ENCODE data around the gene MIOX.
"Not testable (repeated sequence)": the region's sequence is repeated elsewhere in the genome, so short reads cannot be mapped to it uniquely, and the experiment has no call there.

The MIOX gene

DNA sequence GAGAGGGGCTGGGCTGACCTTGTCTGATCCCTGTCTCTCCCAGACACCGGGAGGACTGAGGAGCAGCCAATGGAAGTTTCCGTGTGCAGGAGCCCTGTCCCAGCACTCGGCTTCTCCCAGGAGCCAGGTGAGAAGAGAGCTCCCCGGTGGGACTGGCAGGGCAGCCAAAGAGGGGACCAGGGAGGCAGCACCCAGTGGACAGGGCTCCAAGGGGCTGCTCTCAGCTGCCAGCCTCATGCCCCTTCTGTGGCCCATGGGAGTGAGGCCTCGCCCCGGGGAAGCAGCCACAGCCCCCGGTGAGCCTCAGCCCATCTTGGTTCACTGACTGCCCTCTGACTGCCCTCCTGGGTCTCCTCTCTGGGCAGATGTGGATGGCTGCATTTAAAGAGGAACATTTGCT lies 31.9 kb downstream of the MIOX start:
- no peak for DNase-seq

DNA sequence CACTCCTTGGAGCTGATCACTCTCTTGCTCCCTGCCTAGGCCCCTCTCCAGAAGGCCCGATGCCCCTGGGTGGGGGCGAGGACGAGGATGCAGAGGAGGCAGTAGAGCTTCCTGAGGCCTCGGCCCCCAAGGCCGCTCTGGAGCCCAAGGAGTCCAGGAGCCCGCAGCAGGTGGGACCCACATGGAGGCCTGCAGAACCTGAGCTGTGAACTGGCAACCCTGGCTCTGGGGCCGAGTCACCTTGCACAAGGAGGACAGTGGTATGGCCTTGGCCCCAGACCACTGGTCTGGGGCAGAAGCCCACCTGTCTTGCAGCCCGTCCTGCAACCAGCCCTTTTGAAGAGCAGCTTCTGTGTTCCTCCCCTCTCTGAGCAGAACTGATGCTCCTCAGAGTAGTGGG lies 32.5 kb downstream of the MIOX start:
- no peak for DNase-seq

DNA sequence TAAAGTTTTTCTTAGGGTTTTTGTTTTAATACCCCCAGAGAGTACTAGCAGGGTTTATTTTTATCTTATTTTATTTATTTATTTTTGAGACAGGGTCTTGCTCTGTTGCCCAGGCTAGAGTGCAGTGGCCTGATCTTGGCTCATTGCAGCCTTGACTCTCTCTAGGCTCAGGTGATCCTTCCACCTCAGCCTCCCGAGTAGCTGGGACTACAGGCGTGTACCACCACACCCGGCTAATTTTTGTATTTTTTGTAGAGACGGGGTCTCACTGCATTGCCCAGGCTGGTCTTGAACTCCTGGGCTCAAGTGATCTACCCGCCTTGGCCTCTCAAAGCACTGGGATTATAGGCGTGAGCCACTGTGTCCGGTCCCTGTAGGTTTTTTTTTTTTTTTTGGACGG lies 33.5 kb downstream of the MIOX start:
- DNase-seq = not testable (repeated sequence)

DNA sequence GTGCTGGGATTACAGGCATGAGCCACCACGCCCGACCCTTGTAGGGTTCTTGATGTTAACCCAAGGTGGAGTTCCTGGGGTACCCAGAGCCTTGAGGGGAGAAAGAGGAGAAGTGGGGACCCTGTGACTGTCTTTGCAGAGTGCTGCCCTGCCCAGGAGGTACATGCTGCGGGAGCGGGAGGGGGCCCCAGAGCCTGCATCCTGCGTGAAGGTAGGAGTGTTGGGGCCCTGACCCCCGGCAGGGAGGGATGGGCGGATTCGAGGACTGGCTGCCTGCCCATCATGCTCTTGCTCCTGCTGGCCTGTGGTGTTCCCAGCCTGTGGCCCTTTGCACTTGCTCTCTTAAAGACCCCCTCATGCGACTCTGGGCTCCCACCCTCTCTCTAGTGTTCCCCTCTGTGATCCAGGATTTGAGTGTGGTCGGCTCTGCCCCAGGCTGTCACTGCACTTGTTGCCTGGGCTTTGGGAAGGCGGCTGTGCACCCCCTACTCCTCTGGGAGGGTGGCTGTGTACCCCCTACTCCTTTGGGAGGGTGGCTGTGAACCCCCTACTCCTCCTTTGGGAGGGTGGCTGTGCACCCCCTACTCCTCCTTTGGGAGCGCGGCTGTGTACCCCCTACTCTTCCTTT lies 34.3 kb downstream of the MIOX start:
- no peak for DNase-seq

DNA sequence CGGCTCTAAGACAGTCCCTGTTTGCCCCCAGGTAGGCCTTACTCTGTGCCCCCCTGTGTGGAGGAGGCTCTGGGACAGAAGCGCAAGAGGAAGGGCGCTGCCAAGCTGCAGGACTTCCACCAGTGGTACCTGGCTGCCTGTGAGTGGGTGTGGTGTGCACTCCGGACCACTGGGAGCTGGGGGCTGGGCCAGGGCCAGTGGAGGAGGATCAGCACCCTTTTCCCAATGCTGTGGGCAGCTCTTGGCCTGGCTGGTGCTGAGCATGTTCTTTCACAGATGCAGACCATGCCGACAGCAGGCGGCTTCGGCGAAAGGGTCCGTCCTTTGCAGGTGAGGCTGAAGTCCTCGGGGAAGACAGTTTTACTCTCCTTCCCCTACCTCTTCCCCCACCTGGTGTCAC lies 35.1 kb downstream of the MIOX start:
- DNase-seq = no peak

DNA sequence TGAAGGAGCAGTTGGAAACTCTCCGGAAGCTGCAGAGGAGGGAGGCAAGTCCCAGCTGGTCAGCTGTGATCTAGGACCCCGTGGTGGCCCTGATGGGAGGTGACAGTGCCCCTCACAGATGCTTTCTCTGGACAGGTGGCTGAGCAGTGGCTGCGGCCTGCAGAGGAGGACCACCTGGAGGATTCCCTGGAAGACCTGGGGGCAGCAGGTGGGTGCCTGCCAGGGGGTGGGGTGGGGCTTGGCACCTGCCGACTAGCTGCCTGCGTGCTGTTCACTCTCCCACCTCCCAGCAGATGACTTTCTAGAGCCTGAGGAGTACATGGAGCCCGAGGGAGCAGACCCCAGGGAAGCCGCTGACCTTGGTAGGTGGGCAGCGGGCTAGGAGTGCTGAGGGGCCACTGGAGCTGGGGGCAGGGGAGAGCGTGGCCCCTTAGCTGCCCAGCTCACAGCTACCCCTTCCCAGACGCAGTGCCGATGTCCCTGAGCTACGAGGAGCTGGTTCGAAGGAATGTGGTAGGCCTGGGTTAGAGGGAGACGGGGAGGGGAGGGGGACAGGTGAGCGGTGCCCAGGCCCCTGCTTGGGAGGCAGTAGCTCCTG lies 35.6 kb downstream of the MIOX start:
- DNase-seq = no peak

DNA sequence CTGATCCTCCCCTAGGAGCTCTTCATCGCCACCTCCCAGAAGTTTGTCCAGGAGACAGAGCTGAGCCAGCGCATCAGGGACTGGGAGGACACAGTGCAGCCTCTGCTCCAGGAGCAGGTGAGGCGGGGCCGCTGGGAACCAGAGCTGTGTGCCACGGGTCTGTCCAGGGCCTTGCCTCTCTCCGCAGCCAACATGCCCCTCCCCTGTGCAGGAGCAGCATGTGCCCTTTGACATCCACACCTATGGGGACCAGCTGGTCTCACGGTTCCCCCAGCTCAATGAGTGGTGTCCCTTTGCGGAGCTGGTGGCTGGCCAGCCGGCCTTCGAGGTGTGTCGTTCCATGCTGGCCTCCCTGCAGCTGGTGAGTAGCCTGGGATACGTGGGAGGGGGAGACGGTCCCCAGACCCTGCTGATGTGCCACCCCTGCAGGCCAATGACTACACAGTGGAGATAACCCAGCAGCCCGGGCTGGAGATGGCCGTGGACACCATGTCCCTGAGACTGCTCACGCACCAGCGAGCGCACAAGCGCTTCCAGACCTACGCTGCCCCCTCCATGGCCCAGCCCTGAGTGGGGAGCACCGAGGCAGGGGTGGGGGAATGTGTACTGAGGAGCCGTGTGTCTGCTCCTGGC lies 36.3 kb downstream of the MIOX start:
- no peak for DNase-seq

DNA sequence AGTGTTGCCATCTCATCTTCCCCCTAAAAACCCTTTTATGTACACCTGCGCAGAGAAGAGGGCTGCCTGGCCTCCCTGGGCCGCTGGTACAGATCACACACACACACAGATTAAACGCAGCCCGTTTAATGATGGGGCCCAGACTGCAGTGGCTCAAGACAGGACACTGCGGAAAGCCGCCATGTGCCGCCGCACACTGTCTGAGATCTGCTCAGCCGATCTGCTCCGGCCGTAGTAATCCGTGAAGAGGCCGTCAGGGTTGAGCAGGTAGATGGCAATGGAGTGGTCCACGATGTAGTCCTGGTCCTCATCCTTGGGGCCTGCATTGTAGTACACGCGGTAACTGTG lies 36.8 kb downstream of the MIOX start:
- no peak for DNase-seq

DNA sequence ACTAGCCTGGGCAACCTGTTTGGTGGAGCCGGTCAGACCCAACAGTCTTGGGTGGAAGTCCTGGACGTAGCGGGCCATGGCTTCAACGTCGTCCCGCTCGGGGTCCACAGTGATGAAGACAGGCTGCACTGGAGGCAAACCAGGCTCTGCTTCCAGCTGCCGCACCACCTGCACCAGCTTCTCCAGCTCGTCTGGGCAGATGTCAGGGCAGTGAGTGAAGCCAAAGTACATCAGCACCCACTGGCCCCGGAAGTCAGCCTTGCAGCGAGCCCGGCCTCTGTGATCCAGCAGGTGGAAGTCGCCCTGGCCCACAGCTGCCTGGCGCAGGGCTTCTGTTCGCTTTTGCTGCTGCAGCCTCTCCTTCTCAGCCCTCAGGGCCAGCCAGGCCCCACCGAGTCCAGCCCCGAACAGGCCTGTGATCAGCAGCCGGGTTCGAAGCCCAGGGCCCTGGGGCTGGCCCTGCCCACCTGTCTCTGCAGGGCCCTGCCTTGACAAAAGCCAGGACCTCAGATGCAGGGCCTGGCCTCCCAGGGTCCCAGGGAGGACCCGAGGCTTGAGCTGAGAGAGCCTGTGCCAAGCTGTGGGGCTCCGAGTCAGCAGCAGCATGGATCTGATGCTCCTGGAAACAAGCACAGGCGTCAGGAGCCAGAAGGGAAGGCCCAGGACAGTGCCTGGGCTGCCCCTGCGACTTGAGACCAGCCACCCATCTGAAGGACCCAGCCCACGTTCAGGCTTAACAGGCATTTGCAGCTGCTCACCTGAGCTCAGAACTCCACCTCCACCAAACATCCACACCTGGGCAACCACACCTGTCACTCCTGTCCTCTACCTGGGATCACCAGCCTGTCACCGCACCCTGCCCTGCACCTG lies 37.4 kb downstream of the MIOX start:
- no peak for DNase-seq

DNA sequence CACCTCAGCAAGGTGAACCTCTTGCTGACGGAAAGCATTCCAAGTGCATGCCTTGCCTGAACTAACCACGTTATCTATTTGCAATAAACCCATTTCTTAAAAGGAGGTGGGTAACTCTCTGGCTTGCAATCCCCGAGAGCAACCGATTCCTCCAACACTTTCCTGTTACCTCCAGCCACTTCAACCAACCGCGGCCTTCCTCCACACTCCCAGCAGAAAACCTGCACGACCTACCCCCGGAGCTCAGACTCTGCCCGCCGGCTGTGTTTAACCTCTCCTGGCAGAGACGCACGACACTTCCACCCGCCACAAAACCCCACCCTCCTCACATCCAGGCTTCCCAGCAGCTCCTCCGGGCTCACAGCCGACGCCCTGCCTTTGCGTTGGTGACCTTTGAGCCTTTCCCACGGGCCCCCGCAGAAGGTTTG lies 38.0 kb downstream of the MIOX start:
- no peak for DNase-seq

DNA sequence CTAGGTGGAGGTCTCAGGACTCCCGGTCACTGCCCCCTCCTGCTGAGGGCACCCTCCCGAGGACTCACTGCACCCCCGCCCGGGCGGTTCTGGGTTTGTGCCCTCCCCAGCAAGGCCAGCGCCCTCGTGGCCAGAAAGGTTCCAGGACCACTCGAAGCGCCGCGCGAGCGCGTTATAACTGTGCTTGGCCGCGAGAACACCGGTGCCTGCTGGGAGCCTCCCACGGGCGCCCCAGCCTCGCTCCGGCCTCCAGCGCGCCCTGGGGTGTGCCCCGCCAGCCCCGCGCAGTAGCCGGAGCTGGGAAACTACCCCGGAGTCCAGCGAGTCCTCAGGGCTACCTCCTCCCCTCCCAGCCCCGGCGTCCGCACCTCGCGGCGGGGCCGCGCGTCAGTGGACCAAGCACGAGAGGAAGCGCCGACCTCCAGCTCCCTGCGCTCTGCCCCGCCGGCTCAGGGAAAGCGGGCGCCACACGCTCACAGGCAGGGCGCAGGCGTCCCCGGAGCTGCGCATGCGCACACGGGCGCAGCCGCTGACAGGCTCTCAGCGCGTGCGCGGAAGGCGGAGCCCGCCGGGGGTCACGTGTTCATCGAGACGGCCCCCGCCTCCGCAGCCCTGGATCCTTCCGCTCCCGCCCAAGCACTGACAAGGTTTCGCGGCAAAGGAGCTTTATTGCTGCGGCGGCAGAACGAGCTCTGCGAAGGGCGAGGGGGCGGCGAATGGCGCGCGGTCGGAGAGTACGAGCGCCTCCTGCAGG lies 38.6 kb downstream of the MIOX start, which contains the start of gene SCO2:
SCO2 (minus strand) TSS at position 495 of the 754 bp plus-strand sequence. CDS start 1,187 bp downstream, outside the sequence.
- DNase-seq = peak; percentile 96

DNA sequence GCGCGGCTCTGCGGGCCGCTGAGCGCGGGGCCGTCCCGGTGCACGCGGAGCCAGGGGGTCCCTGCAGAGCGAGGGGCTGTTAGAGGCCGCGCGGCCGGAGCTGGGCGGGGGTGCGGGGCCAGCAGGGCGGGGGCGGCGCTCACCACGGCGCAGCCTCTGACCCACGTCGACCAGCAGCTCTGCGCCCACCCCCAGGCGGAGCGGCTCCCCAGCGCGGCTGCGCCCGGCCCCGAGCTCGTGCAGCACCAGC lies 39.1 kb downstream of the MIOX start:
- DNase-seq = no peak

DNA sequence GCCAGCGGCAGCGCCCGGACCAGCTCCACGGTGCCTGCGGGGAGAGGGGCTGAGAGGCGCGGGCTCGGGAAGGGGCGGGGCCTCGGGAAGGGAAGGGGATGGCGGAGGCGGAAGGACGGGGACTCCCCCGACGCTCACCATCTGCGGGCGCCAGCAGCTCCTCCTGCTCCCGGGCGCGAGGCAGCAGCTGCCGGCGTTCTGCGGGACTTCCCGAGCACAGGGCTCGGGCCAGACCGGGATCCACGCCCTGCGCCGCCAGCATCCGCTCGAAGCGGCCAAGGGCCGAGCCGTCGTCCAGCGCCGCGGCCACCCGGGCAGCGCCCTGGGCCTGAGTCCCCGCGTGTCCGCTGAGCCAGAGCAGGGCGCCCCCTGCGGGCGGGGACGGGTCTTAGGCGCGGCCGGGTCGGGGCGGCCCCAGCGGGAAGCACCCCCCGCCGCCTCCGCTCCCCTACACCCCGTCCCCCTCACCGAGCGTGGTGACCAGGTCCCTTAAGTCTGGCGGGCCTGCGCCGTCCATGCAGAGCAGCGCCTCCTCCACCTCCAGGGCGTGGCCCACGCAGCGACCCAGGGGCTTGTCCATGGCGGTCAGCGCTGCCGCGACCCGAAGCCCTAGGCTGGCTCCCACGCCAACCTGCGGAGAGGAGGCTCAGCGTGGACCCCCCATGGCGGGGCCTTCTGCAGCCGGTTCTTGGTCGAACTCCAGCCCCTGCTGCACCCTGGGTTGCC lies 39.6 kb downstream of the MIOX start:
- DNase-seq = peak; percentile 72

DNA sequence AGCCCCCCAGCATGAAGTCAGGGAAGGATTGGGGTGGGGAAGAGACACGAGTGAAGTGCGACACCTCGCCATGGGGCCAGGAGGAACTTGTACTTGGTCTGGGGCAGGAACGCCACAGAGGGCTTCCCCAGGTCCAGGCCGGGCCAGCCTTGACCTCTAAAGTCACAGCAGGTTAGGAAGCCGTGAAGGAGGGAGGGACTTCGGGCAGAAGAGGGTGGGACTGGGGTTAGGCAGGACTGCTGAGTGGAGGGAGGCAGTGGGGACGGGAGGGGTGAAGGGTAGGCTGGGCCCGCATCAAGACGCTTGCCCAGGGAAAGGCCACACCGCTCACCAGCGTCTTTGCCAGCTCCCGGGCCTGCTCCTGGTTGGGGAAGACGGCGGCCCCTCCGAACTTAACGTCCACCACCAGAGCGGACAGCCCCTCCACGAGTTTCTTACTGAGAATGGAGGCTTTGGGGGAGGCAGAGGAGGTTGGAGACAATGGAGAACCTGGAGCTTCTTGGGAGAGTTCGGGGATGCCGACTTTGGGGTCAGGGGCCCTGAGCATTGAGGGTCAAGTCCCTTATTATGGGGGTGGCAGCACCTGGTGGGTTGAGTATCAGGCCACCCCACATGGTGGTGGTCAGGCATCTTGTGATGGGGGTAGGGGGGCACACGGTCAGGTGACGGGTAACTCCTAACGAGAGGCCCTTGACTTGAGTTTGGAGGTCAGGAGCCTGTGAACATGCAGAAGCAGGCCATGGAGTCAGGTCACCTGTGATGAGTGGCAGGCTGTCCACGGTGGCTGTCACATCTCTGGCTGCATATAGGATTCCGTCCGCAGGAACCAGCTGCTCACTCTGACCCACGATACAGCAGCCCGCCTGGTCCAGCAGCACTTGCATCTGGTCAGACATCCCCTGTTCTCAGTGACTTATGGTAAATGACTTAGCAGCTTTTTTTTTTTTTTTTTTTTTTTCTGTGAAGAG lies 40.5 kb downstream of the MIOX start:
- no peak for DNase-seq

DNA sequence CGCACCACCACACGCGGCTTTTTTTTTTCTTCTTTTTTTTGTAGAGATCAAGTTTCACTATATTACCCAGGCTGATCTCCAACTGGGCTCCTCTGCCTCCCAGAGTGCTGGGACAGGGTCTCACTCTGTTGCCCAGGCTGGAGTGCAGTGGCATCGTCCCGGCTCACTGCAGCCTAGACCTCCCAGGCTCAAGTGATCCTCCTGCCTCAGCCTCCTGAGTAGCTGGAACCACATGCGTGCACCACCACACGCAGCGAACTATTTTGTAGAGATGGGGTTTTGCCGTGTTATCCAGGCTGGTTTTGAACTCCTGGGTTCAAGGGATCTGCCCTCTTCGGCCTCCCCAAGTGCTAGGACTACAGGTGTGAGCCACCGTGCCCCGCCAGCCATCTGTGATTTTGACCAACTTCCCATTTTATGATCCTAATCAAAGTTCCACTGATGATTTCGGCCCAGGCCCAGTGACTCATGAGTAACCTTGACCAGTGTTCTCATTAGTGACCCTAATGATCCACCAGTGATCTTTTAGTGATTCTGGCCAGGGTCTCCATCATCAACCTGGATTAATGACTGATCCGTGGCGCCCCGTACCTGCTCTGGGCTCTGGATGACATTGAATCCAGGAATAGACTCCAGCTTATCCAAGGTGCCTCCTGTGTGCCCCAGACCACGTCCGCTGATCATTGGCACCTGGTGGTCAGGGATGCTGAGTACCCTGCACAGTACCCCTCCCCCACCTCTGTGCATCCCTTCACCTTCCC lies 41.4 kb downstream of the MIOX start:
- DNase-seq = no peak

DNA sequence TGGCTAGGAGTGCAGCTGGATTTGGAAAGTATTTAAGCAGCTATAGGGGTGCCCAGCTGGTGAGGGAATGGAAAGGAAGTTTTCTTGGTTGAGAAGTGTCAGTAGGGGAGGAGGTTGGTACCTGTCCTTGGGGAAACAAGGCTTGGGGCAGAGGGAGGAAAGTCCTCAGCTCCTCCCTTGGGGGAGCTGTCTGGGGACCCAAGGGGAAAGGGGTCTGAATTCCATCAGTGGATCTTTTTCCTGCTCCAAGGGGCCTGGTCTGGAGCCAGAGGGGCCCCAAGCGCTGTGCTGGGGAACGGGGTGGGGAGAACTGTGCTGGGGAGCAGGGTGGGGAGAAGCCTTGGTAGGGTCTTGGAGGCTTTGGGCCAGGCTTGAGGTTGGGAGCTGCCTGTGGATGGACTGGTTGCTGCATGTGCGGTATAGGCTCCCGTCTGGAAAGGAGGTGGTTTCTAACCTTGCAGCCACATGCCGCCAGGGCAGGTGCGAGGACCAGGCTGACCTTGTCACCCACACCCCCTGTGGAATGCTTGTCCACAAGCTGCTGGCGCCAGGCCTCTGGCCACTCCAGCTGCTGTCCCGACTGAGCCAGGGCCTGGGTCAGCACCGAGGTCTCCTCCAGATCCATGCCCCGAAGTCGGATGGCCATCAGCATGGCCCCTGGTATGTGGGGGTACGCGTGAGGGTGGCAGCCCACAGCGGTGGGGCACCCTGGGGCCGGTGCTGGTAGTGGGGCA lies 42.2 kb downstream of the MIOX start:
- DNase-seq = no peak

DNA sequence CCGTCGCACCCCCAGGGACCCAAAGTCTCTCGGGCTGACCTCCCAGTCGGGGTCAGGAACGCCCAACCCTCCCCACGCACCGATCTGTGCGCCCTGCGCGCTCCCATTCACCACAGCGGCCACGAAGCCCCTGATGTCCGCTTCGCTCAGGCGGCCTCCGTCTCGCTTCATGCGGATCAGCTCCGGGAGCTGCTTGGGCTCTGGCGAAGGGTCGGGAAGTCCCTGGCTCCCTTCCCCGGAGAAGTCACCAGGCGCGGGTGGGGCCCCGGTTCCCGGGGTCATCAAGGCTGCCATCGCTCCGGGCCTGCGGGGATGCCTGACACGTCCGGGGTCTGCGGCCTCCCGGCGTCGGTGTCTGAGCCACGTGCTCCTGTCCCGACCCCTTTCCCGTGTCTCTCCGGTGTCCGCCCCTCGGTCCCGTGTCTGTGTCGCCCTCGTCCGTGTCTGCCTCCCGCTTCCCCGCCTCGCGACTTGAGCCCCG lies 42.8 kb downstream of the MIOX start:
- no peak for DNase-seq

DNA sequence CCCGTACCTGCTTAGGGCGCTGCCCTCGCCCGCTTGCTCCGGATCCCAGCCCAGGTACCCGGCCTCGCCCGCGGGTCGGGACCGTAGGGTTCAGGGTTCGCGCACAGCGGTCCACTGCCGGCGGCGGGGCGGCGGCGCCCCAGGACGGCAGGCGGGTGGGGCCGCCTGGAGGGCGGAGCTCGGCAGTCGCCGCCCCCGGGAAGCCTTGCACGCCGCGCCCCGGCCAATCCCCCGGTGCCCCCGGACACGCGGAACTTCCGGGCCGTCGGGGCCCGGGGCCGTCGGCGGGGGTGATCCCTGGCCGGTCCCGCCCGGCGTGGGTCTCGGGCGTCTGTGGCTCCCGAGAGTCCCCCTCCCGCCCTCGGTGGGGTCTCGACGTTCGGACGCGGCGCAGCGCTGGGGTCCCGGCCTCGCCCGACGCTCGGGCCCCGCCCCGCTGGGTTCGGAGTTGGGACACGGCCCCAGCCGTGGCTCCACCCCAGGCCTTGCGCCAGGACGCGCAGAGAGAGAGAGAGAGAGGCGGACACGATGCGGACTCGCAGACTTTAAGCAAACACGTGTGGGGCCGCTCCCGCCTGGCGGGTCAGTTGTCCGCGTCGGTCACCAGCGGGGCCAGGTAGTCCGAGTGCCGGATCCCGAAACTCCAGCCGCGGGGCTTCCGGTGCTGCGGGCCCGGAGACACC lies 43.4 kb downstream of the MIOX start, which contains the start of gene TYMP:
TYMP (minus strand) TSS at position 116 of the 683 bp plus-strand sequence. CDS start 303 bp downstream, outside the sequence.
- peak; percentile 56 for DNase-seq

DNA sequence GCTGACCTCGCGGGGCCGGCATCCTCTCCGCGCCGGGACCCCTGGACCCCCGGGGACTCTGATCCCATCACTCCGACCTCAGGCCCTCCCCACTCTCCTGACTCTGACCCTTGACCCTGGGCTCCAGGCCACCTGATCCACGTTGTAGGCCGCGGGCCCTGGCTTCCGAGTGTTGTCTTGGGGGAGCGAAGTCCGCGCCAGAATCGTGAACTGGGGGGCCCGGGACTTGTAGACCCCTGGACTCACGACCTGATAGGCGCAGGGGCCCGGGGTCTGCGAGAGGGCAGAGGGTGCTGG lies 43.9 kb downstream of the MIOX start:
- no peak for DNase-seq

Measured in activated T-cell treated with anti-CD3 and anti-CD28 coated beads for 4 hours (primary cell).